WTC11 (cell line): ENCODE measurements around the gene ZACN. TPM values are rescaled to one million over a fixed set of nuclear protein-coding genes. Genes with fewer than 3 reads are reported as not detected.

Source experiments
- ATAC-seq: fragments of 200-7000 bp; cut with Tn5 transposase; 2 replicates; pipeline ENCODE4 v1.10.0; 2021; ENCODE audit warnings: mild to moderate bottlenecking, moderate library complexity
- CTCF ChIA-PET: fragments of 300-600 bp; sonication (Branson Sonifier 250); formaldehyde crosslinking; loops from one replicate; lab custom pipeline; 2021; ENCODE audit warnings: antibody characterized with exemption; lab: Charles Lee
- POLR2A ChIA-PET: fragments of 350-600 bp; sonication (Branson Sonifier 250); formaldehyde crosslinking; loops from one replicate; lab custom pipeline; 2021; ENCODE audit warnings: antibody characterized with exemption; lab: Charles Lee
- DNase-seq: peaks from one replicate; pipeline ENCODE4 v3.0.0; 2021; ENCODE audit warnings: low spot score
- H3K27ac Mint-ChIP-seq: 2 replicates; pipeline ENCODE4 v1.8.0; 2021; ENCODE audit warnings: mixed read lengths
- H3K27me3 Mint-ChIP-seq: 2 replicates; pipeline ENCODE4 v1.8.0; 2021; ENCODE audit warnings: low read depth, mild to moderate bottlenecking, moderate library complexity, mixed read lengths
- H3K36me3 Mint-ChIP-seq: 2 replicates; pipeline ENCODE4 v1.8.0; 2021; ENCODE audit warnings: mixed read lengths
- H3K4me1 Mint-ChIP-seq: 2 replicates; pipeline ENCODE4 v1.8.0; 2022; ENCODE audit warnings: mixed read lengths
- H3K4me3 Mint-ChIP-seq: 2 replicates; pipeline ENCODE4 v1.8.0; 2021; ENCODE audit warnings: mild to moderate bottlenecking, moderate library complexity, mixed read lengths
- H3K9me3 Mint-ChIP-seq: 2 replicates; pipeline ENCODE4 v1.8.0; 2021; ENCODE audit warnings: mixed read lengths
- CDX4 ChIP-seq: fragments of 250-450 bp; sonication (Bioruptor Pico); IDR thresholded peaks from 2 replicates; pipeline ENCODE4 v1.9.0; 2021; ENCODE audit warnings: moderate library complexity, mild to moderate bottlenecking, inconsistent platforms, borderline replicate concordance
- CREB1 ChIP-seq: sonication (generic); formaldehyde crosslinking; IDR thresholded peaks from 2 replicates; pipeline ENCODE4 v1.8.0; 2023; ENCODE audit warnings: mild to moderate bottlenecking, missing genetic modification reagents
- FOXK1 ChIP-seq: sonication (generic); formaldehyde crosslinking; IDR thresholded peaks from 2 replicates; pipeline ENCODE4 v1.8.0; 2022; ENCODE audit warnings: mild to moderate bottlenecking, moderate library complexity, missing genetic modification reagents
- FOXP1 ChIP-seq: sonication (generic); formaldehyde crosslinking; IDR thresholded peaks from 2 replicates; pipeline ENCODE4 v1.8.0; 2022; ENCODE audit warnings: missing genetic modification reagents, mild to moderate bottlenecking, moderate library complexity, borderline replicate concordance
- IRF2 ChIP-seq: sonication (generic); formaldehyde crosslinking; IDR thresholded peaks from 2 replicates; pipeline ENCODE4 v1.8.0; 2022; ENCODE audit warnings: low read depth, missing genetic modification reagents, borderline replicate concordance
- MLX ChIP-seq: sonication (generic); formaldehyde crosslinking; IDR thresholded peaks from 2 replicates; pipeline ENCODE4 v1.8.1; 2023; ENCODE audit warnings: mild to moderate bottlenecking, missing genetic modification reagents, moderate library complexity
- MXD4 ChIP-seq: fragments of 250-450 bp; sonication (Bioruptor Pico); IDR thresholded peaks from 2 replicates; pipeline ENCODE4 v1.8.0; 2021; ENCODE audit warnings: mild to moderate bottlenecking, moderate library complexity, borderline replicate concordance
- MYBL2 ChIP-seq: sonication (generic); formaldehyde crosslinking; IDR thresholded peaks from 2 replicates; pipeline ENCODE4 v1.8.1; 2023; ENCODE audit warnings: mild to moderate bottlenecking, moderate library complexity, missing genetic modification reagents
- NR3C1 ChIP-seq: sonication (generic); formaldehyde crosslinking; conservative IDR thresholded peaks from 2 replicates; pipeline ENCODE4 v1.8.1; 2023; ENCODE audit warnings: low read depth, mild to moderate bottlenecking, missing genetic modification reagents
- PRRX2 ChIP-seq: fragments of 250-450 bp; sonication (Bioruptor Pico); IDR thresholded peaks from 2 replicates; pipeline ENCODE4 v1.8.0; 2021; ENCODE audit warnings: mild to moderate bottlenecking
- RELA ChIP-seq: sonication (generic); formaldehyde crosslinking; IDR thresholded peaks from 2 replicates; pipeline ENCODE4 v1.8.1; 2022; ENCODE audit warnings: missing genetic modification reagents, mild to moderate bottlenecking, borderline replicate concordance
- SOX15 ChIP-seq: fragments of 250-450 bp; sonication (Bioruptor Pico); IDR thresholded peaks from 2 replicates; pipeline ENCODE4 v1.9.0; 2021; ENCODE audit warnings: mild to moderate bottlenecking
- SP1 ChIP-seq: sonication (generic); formaldehyde crosslinking; conservative IDR thresholded peaks from 2 replicates; pipeline ENCODE4 v1.8.1; 2022; ENCODE audit warnings: missing genetic modification reagents
- TCF7 ChIP-seq: sonication (generic); formaldehyde crosslinking; IDR thresholded peaks from 2 replicates; pipeline ENCODE4 v1.8.0; 2022; ENCODE audit warnings: mild to moderate bottlenecking, low read depth, missing genetic modification reagents, moderate library complexity
- ZNF219 ChIP-seq: sonication (generic); formaldehyde crosslinking; IDR thresholded peaks from 2 replicates; pipeline ENCODE4 v1.8.0; 2023; ENCODE audit warnings: missing genetic modification reagents, mild to moderate bottlenecking, borderline replicate concordance
- ZNF263 ChIP-seq: sonication (generic); formaldehyde crosslinking; IDR thresholded peaks from 2 replicates; pipeline ENCODE4 v1.8.1; 2022; ENCODE audit warnings: low read depth, mild to moderate bottlenecking, moderate library complexity, missing genetic modification reagents
- ZNF317 ChIP-seq: sonication (generic); formaldehyde crosslinking; IDR thresholded peaks from 2 replicates; pipeline ENCODE4 v1.8.1; 2023; ENCODE audit warnings: low read depth, mild to moderate bottlenecking, moderate library complexity, missing genetic modification reagents, borderline replicate concordance
- total RNA-seq: library from RNA; stranded (reverse); gene quantifications from 3 replicates; pipeline ENCODE4 v1.2.3, GENCODE V29; 2021
- TF ChIP-seq, protein P1 (sequence below): sonication (generic); formaldehyde crosslinking; IDR thresholded peaks from 2 replicates; pipeline ENCODE4 v1.8.1; 2022; ENCODE audit warnings: mild to moderate bottlenecking, missing genetic modification reagents, moderate library complexity, borderline replicate concordance
- TF ChIP-seq, protein P2 (sequence below): sonication (generic); formaldehyde crosslinking; IDR thresholded peaks from 2 replicates; pipeline ENCODE4 v1.8.1; 2023; ENCODE audit warnings: mild to moderate bottlenecking, moderate library complexity, missing genetic modification reagents
- TF ChIP-seq, protein P3 (sequence below): fragments of 250-450 bp; sonication (Bioruptor Pico); IDR thresholded peaks from 2 replicates; pipeline ENCODE4 v1.9.0; 2021; ENCODE audit warnings: mild to moderate bottlenecking
- TF ChIP-seq, protein P4 (sequence below): sonication (generic); formaldehyde crosslinking; IDR thresholded peaks from 2 replicates; pipeline ENCODE4 v1.8.0; 2022; ENCODE audit warnings: mild to moderate bottlenecking, missing genetic modification reagents
- TF ChIP-seq, protein P5 (sequence below): sonication (generic); formaldehyde crosslinking; IDR thresholded peaks from 2 replicates; pipeline ENCODE4 v1.8.1; 2022; ENCODE audit warnings: missing genetic modification reagents, borderline replicate concordance
- TF ChIP-seq, protein P6 (sequence below): sonication (generic); formaldehyde crosslinking; IDR thresholded peaks from 2 replicates; pipeline ENCODE4 v1.8.0; 2022; ENCODE audit warnings: mild to moderate bottlenecking, missing genetic modification reagents
- TF ChIP-seq, protein P7 (sequence below): sonication (generic); formaldehyde crosslinking; IDR thresholded peaks from 2 replicates; pipeline ENCODE4 v1.8.0; 2023; ENCODE audit warnings: mild to moderate bottlenecking, missing genetic modification reagents

ZACN gene
- total RNA-seq, 1 experiment from 2014 or later: 0.28 TPM

GRCh38 chr17:76074390-76075363 is 4.3 kb upstream of the ZACN start, which contains the start of gene GALR2:
GALR2 (plus strand) TSS chr17:76074781; CDS start chr17:76074884, 103 bp downstream.
- Mint-ChIP-seq H3K9me3 (no peaks in the 10 kb centered on the region), H3K4me3 (peak within 1 kb of the TSS; percentile 86), H3K27ac (no peak within 1 kb of the TSS), H3K4me1 (peaks cover 43% of the 10 kb centered on the region), H3K27me3 (peaks cover 64% of the 10 kb centered on the region), H3K36me3 (no peaks in the 10 kb centered on the region)
- ATAC-seq (peak; percentile 34), DNase-seq (peak; percentile 75)
- CTCF ChIA-PET: interaction anchor here (0.8 to 4.9 kb wide), 19 partner anchors 9 to 228 kb away, joined by 3 to 43 read pairs (median 4); partner anchors contain the start of genes CDK3, FBF1 and TRIM65
- POLR2A ChIA-PET: interaction anchor here (0.5 kb wide), 1 partner anchor 96 kb away, joined by 3 read pairs; no protein-coding TSS in a partner anchor
- TF ChIP-seq, protein P1, sequence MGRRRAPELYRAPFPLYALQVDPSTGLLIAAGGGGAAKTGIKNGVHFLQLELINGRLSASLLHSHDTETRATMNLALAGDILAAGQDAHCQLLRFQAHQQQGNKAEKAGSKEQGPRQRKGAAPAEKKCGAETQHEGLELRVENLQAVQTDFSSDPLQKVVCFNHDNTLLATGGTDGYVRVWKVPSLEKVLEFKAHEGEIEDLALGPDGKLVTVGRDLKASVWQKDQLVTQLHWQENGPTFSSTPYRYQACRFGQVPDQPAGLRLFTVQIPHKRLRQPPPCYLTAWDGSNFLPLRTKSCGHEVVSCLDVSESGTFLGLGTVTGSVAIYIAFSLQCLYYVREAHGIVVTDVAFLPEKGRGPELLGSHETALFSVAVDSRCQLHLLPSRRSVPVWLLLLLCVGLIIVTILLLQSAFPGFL (CRISPR knock-in tag): no peak
- TF ChIP-seq FOXP1 (CRISPR knock-in tag) (peak; percentile 34; the same call in 1 of the 2 replicates), ZNF263 (CRISPR knock-in tag) (no peak), MLX (no peak), CREB1 (CRISPR knock-in tag) (no peak), TCF7 (CRISPR knock-in tag) (no peak), FOXK1 (CRISPR knock-in tag) (peak; percentile 46; the same call in 1 of the 2 replicates), ZNF219 (CRISPR knock-in tag) (no peak), MXD4 (CRISPR knock-in tag) (no peak), SOX15 (CRISPR knock-in tag) (no peak), NR3C1 (CRISPR knock-in tag) (no peak), RELA (CRISPR knock-in tag) (no peak), ZNF317 (CRISPR knock-in tag) (no peak), PRRX2 (CRISPR knock-in tag) (no peak), MYBL2 (0 out of 2 replicates have a peak, but pooled peaks have one; percentile 6), CDX4 (no peak), SP1 (CRISPR knock-in tag) (peak; percentile 28; the same call in 1 of the 2 replicates), IRF2 (no peak)
- TF ChIP-seq, protein P2, sequence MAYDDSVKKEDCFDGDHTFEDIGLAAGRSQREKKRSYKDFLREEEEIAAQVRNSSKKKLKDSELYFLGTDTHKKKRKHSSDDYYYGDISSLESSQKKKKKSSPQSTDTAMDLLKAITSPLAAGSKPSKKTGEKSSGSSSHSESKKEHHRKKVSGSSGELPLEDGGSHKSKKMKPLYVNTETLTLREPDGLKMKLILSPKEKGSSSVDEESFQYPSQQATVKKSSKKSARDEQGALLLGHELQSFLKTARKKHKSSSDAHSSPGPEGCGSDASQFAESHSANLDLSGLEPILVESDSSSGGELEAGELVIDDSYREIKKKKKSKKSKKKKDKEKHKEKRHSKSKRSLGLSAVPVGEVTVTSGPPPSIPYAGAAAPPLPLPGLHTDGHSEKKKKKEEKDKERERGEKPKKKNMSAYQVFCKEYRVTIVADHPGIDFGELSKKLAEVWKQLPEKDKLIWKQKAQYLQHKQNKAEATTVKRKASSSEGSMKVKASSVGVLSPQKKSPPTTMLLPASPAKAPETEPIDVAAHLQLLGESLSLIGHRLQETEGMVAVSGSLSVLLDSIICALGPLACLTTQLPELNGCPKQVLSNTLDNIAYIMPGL (CRISPR knock-in tag): peak; percentile 39; the same call in 1 of the 2 replicates
- TF ChIP-seq, protein P3, sequence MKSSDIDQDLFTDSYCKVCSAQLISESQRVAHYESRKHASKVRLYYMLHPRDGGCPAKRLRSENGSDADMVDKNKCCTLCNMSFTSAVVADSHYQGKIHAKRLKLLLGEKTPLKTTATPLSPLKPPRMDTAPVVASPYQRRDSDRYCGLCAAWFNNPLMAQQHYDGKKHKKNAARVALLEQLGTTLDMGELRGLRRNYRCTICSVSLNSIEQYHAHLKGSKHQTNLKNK (CRISPR knock-in tag): no peak
- TF ChIP-seq, protein P4, sequence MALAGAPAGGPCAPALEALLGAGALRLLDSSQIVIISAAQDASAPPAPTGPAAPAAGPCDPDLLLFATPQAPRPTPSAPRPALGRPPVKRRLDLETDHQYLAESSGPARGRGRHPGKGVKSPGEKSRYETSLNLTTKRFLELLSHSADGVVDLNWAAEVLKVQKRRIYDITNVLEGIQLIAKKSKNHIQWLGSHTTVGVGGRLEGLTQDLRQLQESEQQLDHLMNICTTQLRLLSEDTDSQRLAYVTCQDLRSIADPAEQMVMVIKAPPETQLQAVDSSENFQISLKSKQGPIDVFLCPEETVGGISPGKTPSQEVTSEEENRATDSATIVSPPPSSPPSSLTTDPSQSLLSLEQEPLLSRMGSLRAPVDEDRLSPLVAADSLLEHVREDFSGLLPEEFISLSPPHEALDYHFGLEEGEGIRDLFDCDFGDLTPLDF: no peak
- TF ChIP-seq, protein P5, sequence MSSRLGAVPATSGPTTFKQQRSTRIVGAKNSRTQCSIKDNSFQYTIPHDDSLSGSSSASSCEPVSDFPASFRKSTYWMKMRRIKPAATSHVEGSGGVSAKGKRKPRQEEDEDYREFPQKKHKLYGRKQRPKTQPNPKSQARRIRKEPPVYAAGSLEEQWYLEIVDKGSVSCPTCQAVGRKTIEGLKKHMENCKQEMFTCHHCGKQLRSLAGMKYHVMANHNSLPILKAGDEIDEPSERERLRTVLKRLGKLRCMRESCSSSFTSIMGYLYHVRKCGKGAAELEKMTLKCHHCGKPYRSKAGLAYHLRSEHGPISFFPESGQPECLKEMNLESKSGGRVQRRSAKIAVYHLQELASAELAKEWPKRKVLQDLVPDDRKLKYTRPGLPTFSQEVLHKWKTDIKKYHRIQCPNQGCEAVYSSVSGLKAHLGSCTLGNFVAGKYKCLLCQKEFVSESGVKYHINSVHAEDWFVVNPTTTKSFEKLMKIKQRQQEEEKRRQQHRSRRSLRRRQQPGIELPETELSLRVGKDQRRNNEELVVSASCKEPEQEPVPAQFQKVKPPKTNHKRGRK (CRISPR knock-in tag): no peak
- TF ChIP-seq, protein P6, sequence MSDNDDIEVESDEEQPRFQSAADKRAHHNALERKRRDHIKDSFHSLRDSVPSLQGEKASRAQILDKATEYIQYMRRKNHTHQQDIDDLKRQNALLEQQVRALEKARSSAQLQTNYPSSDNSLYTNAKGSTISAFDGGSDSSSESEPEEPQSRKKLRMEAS (CRISPR knock-in tag): peak; percentile 53; the same call in 1 of the 2 replicates
- TF ChIP-seq, protein P7, sequence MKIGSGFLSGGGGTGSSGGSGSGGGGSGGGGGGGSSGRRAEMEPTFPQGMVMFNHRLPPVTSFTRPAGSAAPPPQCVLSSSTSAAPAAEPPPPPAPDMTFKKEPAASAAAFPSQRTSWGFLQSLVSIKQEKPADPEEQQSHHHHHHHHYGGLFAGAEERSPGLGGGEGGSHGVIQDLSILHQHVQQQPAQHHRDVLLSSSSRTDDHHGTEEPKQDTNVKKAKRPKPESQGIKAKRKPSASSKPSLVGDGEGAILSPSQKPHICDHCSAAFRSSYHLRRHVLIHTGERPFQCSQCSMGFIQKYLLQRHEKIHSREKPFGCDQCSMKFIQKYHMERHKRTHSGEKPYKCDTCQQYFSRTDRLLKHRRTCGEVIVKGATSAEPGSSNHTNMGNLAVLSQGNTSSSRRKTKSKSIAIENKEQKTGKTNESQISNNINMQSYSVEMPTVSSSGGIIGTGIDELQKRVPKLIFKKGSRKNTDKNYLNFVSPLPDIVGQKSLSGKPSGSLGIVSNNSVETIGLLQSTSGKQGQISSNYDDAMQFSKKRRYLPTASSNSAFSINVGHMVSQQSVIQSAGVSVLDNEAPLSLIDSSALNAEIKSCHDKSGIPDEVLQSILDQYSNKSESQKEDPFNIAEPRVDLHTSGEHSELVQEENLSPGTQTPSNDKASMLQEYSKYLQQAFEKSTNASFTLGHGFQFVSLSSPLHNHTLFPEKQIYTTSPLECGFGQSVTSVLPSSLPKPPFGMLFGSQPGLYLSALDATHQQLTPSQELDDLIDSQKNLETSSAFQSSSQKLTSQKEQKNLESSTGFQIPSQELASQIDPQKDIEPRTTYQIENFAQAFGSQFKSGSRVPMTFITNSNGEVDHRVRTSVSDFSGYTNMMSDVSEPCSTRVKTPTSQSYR (CRISPR knock-in tag): peak; percentile 68; the same call in 1 of the 2 replicates
